Measurements from ENCODE around the gene MAP3K1. TPM values are rescaled to one million over a fixed set of nuclear protein-coding genes. Genes with fewer than 3 reads are reported as not detected.

Gene MAP3K1
- total RNA-seq, 4 donors from 2014 or later, result 12.8 to 55.3 (median 17.4) TPM

GRCh38 chr5:56913766-56914165 lies 98.4 kb downstream of the MAP3K1 start:
- TF ChIP-seq POLR2A (IDR thresholded peaks at IDR 0.05) (no peak), CTCF (IDR thresholded peaks at IDR 0.05) (no peak)
- no peak for DNase-seq
- H3K4me3 ChIP-seq, result no peak overlapping the region
- no peaks in the 10 kb centered on the region for H3K27me3 ChIP-seq
- peaks cover 0 to 5% (median 0%) of the 10 kb centered on the region in 4 donors for H3K4me1 ChIP-seq
- H3K36me3 ChIP-seq, result peaks cover 0 to 6% (median 0%) of the 10 kb centered on the region in 3 donors
- no peak overlapping the region for H3K27ac ChIP-seq
- no peaks in the 10 kb centered on the region for H3K9me3 ChIP-seq

GRCh38 chr5:56914678-56915077 lies 99.3 kb downstream of the MAP3K1 start:
- Histone ChIP-seq H3K4me1 (peaks cover 0 to 5% (median 0%) of the 10 kb centered on the region in 4 donors), H3K27ac (no peak overlapping the region), H3K27me3 (no peaks in the 10 kb centered on the region), H3K9me3 (no peaks in the 10 kb centered on the region), H3K36me3 (peaks cover 0 to 6% (median 0%) of the 10 kb centered on the region in 3 donors), H3K4me3 (no peak overlapping the region)
- no peak for DNase-seq
- no peak for TF ChIP-seq CTCF (IDR thresholded peaks at IDR 0.05)

DNA sequence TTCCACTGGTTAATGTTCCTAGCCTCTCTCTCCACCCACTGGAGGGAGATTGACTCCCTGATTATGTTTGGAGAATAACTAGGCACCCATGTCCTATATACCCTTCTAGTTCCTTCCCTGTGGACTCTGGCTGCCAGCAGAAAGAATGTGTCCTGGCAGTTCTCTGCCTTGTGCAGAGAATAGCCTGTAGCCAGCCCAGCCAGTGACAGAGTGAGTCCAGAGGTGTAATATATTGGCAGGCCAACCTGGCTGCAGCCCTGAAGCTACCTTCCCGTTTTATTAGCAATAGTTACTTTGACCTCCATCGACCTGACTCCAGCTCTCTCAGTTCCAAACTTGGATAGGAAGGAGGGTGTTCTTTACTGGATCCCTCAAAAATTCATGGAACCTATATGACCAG lies 102.2 kb downstream of the MAP3K1 start:
- Histone ChIP-seq H3K4me1 (no peaks in the 10 kb centered on the region), H3K27me3 (no peaks in the 10 kb centered on the region), H3K27ac (peak overlapping the region in 2 of 4 donors; percentile 7 to 54), H3K4me3 (no peak overlapping the region), H3K36me3 (peaks cover 0 to 23% (median 0%) of the 10 kb centered on the region in 3 donors), H3K9me3 (no peaks in the 10 kb centered on the region)
- TF ChIP-seq POLR2A (IDR thresholded peaks at IDR 0.05) (no peak), CTCF (IDR thresholded peaks at IDR 0.05) (no peak)
- no peak for DNase-seq

DNA sequence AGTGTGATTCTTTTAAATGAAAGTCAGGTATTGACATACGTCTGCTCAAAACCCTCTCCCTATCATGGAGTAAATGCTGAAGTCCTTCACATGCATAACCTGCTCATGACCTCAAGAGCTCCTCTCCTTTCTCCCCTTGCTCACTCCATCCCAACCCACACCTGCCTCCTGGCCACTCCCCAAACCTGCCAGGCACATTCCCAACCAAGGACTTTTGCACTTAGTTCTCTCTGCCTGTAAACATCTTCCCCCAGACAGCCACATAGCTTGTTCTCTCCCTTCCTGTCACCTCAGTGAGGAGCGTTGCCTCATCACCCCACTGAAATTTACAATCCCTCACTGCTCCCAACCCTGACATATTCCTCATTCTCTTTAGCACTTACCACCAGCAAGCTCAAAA lies 102.7 kb downstream of the MAP3K1 start:
- peaks cover 0 to 28% (median 0%) of the 10 kb centered on the region in 3 donors for H3K36me3 ChIP-seq
- H3K27me3 ChIP-seq, result no peaks in the 10 kb centered on the region
- DNase-seq, result no peak
- H3K9me3 ChIP-seq, result no peaks in the 10 kb centered on the region
- TF ChIP-seq CTCF (IDR thresholded peaks at IDR 0.05) (no peak), POLR2A (IDR thresholded peaks at IDR 0.05) (no peak)
- peak overlapping the region in 2 of 4 donors; percentile 7 to 54 for H3K27ac ChIP-seq
- H3K4me1 ChIP-seq, result no peaks in the 10 kb centered on the region
- H3K4me3 ChIP-seq, result no peak overlapping the region

GRCh38 chr5:56919942-56920662 lies 104.8 kb downstream of the MAP3K1 start:
- no peak overlapping the region for H3K27ac ChIP-seq
- no peaks in the 10 kb centered on the region for H3K4me1 ChIP-seq
- no peak overlapping the region for H3K4me3 ChIP-seq
- no peak for DNase-seq
- no peaks in the 10 kb centered on the region for H3K27me3 ChIP-seq
- H3K36me3 ChIP-seq, result peaks cover 0 to 41% (median 0%) of the 10 kb centered on the region in 3 donors
- H3K9me3 ChIP-seq, result no peaks in the 10 kb centered on the region
- TF ChIP-seq CTCF (IDR thresholded peaks at IDR 0.05), result no peak
- TF ChIP-seq POLR2A (IDR thresholded peaks at IDR 0.05), result no peak
